GM12874 (cell line): Measurements from ENCODE around the gene TEPSIN.

ENCODE experiments used
- TF ChIP-seq, protein P1 (sequence below): IDR thresholded peaks from 2 replicates; pipeline ENCODE4 v1.5.1; 2011; ENCODE audit warnings: low read depth, mild to moderate bottlenecking, control low read depth, low read length, moderate library complexity; ENCODE audit not compliant: insufficient read depth

Gene TEPSIN, protein sequence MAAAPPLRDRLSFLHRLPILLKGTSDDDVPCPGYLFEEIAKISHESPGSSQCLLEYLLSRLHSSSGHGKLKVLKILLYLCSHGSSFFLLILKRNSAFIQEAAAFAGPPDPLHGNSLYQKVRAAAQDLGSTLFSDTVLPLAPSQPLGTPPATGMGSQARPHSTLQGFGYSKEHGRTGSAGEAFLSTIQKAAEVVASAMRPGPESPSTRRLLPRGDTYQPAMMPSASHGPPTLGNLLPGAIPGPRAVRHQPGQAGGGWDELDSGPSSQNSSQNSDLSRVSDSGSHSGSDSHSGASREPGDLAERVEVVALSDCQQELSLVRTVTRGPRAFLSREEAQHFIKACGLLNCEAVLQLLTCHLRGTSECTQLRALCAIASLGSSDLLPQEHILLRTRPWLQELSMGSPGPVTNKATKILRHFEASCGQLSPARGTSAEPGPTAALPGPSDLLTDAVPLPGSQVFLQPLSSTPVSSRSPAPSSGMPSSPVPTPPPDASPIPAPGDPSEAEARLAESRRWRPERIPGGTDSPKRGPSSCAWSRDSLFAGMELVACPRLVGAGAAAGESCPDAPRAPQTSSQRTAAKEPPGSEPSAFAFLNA

DNA sequence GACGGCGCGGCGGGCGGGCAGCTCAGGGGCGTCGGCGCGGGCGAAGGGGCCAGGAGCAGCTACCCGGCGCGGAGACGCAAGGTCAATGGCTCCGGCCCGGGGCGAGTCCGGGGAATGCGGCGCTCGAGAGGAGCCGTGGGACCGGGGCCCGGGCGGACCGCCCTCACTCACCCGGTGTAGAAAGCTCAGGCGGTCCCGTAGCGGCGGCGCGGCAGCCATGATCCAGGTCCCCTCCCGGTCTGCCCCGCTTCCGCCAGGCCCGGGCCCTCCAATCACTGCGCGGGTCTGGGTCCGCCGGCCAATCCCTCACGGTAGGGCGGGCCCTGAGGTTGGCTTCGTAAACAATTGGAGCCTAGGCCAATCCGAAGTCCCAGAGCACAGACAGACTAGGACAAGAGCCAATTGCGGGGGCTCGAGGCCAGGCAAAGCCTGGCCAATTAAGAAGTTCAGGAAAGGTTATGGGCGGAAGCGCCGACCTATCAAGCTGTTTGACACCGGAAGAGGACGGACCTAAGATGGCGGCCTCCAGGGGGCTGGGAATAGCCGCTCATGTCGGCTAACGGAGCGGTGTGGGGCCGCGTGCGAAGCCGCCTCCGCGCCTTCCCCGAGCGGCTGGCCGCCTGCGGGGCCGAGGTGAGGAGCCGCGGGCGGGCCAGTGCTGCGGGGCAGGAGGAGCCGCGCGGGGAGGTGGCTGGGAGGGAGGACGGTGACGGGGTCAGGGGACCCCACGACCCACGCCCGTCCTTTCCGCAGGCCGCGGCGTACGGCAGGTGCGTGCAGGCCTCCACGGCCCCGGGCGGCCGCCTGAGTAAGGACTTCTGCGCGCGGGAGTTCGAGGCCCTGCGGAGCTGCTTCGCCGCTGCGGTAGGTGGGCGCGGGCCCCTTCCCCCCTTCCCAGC lies at the start of gene TEPSIN, which contains the start of gene NDUFAF8:
TSS of gene TEPSIN (minus strand) at position 241 of the 899 bp plus-strand sequence. CDS start at position 219, 22 bp downstream.
TSS of gene NDUFAF8 (plus strand) at position 504 of the 899 bp plus-strand sequence. CDS start at position 550, 46 bp downstream.
- TF ChIP-seq, protein P1, sequence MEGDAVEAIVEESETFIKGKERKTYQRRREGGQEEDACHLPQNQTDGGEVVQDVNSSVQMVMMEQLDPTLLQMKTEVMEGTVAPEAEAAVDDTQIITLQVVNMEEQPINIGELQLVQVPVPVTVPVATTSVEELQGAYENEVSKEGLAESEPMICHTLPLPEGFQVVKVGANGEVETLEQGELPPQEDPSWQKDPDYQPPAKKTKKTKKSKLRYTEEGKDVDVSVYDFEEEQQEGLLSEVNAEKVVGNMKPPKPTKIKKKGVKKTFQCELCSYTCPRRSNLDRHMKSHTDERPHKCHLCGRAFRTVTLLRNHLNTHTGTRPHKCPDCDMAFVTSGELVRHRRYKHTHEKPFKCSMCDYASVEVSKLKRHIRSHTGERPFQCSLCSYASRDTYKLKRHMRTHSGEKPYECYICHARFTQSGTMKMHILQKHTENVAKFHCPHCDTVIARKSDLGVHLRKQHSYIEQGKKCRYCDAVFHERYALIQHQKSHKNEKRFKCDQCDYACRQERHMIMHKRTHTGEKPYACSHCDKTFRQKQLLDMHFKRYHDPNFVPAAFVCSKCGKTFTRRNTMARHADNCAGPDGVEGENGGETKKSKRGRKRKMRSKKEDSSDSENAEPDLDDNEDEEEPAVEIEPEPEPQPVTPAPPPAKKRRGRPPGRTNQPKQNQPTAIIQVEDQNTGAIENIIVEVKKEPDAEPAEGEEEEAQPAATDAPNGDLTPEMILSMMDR = no peak

DNA sequence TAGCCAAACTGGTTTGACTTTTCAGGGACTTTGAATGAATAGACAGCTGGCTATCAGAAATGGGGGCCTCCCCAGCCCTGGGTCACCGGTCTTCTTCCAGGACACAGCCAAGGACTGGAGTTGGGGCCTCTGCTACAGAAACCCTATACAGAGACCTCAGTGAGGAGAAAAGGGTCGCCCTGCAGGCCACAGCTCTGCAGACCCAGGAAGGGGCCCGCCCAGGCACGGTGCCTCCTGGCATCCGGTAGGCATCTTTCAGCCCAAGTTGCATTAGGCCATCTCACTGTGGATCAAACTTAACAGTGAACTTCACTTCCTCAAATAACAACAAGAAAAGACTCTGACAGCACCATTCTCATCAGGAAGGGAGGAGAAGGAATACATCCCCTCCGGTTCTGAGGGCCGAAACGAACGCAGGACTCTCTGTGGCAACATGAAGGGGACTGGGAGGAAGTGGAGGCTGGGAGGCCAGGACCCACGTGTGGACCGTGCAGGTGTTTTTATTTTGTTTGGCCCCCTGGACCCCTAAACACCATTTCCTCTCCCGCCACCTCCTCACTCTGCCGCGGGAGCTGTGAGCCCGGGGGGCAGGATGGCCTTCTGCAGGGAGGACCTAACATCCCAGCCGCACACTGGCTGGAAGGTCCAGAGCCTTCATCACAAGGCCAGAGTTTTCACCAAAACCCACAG lies 49.0 kb upstream of the TEPSIN start:
- TF ChIP-seq, protein P1 = no peak

DNA sequence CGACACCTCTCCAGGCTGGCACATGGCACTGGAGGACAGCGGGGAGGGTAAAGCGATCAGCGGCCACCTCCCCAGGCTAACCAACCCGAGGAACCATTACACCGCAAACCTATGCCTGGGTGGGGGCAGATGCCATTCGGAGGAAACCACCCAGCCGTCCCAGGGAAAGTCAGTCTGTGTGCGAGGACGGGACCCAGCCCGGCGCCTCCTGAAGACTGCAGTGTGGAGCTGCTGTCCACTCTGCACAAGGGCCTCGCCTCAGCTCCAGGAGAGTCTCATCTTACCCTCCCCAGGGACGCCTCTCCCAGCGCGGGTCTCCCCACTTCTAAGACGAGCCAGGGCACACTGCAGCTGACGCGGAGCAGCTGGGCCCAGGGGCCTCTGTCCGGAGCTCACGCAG lies 48.3 kb upstream of the TEPSIN start:
- TF ChIP-seq, protein P1 = no peak

DNA sequence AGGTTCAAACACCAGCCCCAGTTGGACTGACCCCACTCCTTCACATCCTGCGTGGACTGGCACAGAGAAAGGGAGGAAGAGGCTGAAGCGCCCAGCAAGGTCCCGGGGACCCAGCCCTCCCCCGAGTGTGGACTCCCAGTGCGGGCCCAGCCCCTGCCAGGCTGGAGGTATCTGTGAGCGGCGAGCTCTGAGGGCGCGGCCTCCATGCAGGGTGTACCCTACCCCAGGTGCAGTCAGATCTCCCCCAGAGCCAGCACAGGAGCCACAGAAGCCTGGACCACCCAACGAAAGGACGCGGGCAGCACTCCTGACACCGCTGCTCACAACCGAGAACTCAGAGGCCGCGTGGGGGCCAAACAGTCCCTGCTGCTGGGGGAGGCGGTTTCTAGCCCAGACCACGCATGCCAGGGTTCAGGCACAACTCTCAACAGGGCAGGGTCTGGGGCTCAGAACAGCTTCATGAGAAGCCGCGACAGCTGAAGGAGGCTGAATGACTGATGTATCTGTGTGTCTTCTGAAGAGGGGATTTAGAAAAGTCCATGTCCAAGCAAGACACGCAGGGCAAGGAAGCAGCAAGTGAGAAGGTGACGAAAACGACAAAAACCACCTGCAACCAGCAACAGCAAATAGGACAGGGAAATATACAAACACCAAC lies 47.8 kb upstream of the TEPSIN start:
- TF ChIP-seq, protein P1 = no peak

DNA sequence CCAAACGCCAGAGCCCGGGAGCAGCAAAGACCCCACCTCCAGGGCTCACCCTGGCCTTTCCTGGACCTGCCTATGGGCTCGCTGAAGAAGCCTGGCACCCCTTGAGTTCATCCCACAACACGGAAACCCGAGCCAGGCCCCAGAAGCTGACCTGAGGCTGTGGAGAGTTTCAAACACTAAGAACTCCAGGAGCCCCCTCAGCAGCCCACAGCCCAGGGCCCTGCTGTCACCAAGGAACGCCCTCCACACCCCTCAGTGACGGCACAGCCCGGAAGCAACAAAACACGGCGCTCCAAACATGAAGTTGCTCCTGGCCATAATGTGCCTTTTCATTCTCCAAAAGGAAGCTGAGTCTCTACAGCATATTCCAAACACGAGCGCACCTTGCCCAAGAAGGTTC lies 47.0 kb upstream of the TEPSIN start:
- TF ChIP-seq, protein P1 = no peak

DNA sequence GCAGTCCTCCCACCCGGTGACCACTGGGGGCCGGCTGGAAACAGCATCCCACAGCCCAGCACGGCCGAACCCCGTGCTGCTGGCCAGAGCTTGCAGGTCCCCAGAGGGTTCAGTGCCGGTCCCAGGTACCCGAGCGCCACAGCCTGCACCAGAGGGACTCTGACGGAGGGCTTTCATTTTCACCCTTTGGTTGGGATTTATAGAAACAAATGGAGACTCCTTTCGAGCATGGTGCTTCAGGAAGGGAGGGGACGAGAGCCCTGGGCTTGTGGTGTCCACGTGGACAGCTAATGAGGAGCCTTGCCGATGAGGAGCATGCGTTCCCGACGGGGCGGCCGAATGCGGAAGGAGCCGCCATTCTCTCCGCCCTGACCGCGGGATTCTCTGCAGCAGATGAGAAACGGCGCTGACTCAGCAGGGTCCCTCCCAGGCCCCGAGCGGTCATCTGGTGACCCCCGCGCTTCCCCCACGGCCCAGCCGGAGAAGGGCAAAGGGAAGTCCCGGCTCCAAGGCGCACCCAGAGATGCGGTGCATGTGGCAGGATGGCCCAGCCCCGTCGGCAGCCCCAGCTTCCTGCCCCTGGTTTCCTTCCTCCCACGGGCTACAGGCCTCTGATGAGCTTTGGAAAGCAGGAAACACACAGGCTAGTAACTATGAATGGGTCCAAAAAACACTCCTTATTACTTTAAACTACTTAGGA lies 46.5 kb upstream of the TEPSIN start:
- TF ChIP-seq, protein P1 = no peak
